Smooth muscle cell of the brain vasculature (primary cell): Measurements from ENCODE around the gene DKC1.
"Not testable (repeated sequence)": the region's sequence is repeated elsewhere in the genome, so short reads cannot be mapped to it uniquely, and the experiment has no call there.

ENCODE experiments used
- DNase-seq: peaks from one replicate; pipeline ENCODE4 v3.0.0-alpha.2; 2012; ENCODE audit warnings: low read depth, low spot score

Gene DKC1

DNA sequence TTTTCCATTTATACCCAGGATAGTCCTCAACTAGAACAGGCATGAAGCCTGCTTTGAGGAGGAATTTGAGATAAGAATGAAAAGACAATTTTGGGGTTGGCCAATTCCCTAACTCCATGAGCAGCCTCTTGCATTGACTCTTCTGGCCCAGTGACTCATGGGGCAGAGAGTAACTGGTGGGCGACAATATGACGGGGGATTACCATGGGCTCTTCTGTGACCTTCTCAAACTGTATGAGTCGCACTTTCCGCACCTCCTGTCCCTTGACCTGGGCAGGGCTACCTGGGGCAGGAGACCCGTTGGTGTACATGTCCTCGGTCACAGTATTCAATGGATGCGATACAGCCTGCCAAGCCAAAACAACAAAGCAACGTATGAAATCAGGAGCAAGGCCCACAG, 29.3 kb downstream of the DKC1 start:
- DNase-seq: no peak

DNA sequence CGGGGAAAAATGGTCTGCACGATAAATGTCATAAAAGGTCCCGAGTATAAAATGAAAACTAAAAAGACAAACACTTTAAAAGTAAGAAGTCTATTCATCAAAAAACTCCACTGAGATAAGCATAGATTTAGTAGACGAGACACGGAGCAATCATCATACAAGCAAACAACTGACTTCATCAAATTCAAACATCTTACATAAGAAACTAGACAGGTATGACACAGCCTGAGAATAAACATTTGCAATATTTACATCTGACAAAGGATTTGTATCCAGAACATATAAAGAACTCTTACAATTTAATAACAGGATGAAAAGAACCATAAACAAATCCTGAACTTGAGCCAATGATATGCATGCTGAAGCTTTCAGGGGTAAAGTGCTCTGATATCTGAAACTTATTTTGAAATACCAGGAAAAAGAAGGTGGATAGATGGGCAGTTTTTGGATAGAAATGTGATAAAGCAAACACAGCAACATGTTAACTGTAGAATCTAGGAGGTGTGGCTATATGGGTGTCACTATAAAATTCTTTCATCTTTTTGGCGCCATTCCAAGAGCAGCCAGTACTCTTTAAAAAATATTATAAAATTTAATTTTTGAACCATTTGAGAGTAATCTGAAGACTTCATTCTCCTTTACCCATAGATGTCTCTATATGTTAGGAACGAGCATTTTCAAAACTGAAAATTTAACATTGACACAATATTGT, 30.6 kb downstream of the DKC1 start:
- no peak for DNase-seq

DNA sequence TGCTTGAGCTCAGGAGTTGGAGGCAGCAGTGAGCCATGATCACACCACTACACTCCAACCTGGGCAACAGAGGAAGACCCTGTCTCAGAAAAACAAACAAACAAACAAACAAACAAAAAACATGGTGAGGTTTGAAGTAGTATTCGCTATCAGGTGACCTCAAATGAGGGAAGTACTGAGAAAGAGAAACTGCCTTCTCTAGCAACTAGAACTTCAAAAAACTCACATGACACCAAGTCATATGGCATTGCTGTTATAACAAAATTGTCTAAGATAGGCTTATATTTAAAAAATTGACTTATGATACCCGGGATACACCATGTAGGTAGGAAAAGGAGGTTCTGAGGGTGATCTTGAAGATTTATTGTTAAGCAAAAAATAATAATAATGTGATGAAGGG, 32.4 kb downstream of the DKC1 start:
- DNase-seq: no peak

DNA sequence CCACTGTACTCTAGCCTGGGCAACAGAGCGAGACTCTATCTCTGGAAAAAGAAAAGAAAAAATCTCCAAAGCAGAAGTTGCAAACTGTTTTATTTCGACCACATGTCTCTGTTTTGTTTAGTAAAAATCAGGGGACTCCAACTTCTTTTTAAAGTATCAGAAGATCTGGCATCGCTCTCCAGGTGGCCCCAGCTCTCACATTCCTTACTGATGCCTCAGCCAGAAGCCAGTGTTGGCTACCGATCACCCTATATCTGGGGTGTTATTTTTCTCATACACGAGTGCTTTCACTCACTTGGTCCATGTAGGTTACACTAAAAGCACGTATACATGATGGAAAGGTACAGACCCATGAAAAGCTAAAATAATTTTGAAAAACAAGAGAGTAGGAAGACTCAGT, 34.3 kb downstream of the DKC1 start:
- DNase-seq: no peak

DNA sequence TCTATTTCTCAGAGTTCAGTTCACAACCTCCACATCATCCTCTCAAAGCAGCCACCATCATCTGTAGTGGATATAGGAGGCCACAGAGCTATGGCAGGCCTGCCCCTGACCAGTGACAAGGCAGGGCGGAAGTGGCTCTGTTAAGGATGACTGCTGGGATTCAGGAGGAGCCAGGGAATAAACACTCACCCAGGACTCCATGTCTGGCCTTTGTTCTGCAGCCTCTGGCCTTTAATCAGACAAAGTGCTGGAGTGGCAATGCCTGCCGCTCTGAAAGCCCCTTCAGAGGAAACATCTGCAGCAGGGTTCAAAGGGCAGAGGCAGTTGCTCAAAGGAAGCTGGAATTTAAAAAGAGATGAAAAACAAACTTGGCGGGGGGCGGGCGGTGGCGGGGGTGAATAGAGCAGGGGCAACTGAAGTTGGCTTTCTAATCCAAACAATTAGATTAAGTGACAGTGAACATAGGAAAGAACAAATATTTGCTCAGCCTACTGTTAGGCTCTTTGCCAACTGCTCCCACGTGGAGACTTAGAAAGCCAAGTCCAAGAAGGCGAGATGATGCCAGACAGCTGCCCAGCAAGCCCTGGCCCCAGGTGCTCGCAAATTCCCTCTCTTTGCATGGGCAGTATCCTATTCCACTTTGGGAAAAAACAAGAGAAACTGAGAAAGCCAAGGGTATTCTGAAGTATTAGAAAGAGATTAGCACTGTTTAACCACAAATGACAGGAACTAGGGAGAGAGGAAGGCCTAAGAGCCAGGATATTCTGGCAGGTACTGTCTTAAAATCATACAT, 37.1 kb downstream of the DKC1 start:
- peak; percentile 32 for DNase-seq

DNA sequence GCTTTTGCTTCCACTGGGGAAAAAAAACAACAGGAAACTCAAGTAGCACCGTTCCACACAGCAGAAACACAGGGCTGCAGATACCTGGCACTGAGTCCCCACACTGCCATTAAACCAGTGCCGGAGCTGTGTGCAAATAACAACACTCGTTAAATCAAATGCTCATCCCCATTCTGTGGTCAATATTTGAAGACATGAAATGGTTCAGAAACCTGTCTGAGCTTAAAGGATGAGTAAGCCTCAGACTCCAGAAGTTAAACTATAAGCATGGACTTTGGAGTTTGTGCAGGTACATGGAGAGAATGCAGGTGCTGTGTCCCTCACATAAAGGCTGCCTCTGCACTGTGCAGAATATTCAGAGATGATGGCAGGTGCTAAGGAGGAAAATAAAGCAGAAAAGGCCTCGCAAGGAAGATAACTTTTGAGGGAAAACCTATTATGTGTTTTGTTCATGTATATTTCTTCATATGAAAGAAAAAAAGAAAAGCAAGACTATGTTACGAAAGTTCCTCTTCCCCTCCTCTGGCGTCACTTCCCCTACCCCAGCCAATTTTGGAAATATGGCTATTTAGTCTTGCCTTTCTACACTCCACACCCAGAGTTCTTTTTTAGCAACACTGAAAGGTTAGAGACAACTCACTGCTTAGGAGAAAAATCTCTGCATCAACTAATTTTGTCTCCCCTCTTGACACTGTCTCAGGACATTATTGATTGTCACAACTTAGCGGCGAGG, 38.0 kb downstream of the DKC1 start:
- DNase-seq: no peak

DNA sequence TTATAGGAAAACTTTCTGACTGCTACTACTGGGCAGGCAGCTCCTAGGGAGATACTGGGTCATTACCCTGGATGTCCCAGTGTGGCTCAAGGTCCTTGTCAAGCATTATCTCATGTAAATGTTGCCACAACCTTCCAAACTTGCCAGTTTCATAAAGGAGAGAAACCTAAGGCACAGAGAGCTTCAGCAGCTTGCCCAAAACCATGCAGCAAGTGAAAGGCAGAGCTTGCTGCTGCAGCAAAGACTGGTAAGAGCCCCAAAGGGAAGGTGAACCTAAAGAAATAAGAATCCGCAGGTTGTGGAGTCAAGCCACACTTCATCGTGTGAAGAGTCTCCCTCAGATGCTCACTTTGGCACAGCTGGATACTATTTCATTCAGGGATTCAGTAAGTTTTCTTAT, 40.3 kb downstream of the DKC1 start:
- no peak for DNase-seq

DNA sequence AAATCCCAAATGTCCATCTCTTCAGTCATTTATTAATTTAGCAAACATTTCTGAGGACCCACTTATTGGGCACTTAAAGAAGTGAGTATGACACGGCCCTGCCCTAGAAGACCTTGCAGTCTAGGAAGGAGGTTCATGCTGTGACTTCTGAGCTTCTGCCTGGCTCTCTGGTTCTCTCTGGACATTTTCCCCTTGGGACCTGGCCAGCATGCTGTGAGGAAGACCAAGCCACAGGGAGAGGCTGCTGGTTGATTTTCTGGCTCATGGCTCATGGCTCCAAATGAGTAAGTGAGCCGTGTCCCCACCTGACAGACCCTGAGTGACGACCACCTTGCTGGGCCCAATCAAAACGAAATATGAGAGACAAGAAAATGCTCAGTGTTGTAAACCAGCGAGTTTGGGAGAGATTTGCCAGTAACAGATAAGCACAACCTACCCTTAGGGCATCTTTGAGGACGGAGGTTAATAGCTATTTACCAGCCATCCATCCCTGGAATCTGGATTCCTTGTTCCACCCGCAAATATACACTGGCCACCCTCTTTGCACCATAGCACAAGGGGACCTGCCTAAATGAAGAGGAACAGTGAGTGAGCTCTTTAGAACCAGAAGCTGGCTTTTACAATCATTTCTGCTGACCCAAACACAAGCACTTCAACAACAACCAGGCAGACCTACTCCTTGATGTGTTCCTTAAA, 41.7 kb downstream of the DKC1 start:
- DNase-seq: no peak

DNA sequence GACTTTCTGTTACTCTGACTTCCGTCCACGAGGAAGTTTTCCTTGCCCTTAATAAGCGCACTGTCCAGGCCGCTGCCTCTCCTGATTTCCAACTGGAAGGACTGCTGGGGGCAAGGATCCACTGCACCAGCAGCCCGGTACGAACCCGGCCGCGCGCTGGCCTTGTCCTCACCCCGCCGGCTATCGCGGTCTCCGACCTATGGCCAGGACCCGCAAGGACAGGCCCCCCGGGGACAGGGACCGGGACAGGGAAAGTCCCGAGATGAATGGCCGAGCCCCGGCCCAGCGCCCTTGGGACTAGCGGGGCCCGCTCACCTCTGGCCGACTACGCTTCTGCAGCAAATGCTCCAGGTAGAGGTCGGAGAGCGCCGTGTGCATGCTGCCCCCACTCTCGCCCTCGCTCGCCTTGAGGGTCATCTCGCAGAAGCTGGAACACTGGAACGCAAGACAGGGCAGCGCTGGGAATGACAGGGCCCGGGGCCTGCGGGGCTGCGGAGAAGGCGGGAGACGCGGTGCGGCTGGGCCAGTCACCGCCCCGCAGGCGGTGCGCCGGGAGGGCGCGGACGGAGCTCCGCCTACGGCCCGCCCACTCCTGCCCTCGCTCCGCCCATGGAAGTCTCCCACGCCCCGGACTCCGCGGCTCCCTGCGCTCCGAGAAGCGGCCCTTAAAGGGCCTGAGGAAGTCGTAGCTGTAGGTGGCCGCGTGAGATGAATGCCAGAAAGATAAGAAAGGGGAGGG, 42.5 kb downstream of the DKC1 start, which contains the start of gene MPP1:
Gene MPP1 (minus strand): TSS at position 529 of the 739 bp plus-strand sequence. CDS start 112 bp downstream, at position 417.
- no peak for DNase-seq

DNA sequence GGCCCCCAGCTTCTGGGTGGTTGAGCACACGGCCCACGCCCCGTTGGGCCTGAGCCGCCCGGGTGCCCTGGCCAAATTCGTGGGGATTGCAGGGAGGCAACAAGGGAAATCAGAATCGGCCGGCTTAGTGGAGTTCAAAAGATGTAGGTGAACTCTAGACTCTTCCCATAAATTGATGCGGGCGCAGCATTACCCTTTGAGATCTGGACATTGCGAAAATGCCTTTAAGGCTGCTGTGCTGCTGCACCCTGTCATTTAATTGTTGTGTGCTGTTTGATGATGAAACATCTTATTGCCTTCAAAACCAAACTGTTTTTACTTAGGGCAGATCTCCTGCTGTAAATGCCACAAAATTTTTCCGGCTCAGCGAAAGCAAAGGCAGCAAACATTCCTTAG, 43.0 kb downstream of the DKC1 start:
- DNase-seq: no peak

DNA sequence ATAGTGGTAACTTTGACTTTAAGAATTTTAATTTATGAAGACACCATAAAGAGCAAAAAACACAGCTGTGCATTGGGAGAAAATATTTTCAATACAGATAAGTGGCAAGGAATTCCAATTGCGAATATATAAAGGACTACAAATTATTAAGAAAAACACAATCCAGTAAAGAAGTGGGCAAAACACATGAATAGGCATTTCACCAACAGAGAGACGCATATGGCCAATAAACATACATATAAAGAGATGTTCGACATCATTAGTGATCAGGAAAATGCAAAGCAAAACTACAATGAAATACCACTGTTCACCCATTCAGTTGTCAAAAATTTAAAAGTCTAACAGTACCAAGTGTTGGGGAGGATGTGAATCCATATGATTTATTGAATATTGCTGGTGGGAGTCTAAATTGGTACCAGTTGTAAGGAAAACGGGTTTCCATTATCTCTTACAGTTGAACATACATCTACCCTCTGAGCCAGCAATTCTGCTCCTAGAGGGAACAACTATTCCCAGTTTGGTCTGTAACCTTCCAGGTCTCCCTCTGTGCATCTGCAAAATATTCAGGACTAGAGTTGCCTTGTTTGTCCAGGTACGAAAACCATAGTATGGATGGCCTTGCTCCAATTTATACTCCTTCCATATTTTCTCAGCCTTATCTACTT, 44.3 kb downstream of the DKC1 start:
- no peak for DNase-seq

DNA sequence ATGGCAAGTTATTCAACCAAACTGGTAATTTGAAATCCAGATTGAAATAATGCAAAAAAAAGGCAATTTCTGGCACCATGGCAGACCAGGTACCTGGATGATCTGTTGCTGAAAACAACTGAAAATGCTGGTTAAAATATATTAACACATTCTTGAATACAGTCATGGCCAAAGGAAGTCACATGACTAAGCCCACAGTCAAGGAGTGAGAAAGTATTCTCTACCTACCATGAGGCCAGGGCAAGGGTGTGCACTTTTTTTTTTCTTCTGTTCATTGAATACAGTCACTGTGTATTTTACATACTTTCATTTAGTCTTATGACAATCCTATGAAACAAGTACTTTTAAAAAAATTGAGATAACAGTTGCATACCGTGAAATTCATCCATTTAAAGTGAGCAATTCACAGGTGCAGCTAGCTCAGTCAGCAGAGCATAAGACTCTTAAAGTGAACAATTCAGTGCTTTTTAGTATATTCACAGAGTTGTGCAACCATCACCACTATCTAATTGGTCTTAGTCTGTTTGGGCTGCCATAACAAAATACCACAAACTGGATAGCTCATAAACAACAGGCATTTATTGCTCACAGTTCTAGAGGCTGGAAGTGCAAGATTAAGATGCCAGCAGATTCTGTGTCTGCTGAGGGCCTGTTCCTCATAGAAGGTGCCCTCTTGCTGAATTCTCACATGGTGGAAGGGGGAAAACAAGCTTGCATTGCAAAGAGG, 47.4 kb downstream of the DKC1 start:
- DNase-seq: no peak

DNA sequence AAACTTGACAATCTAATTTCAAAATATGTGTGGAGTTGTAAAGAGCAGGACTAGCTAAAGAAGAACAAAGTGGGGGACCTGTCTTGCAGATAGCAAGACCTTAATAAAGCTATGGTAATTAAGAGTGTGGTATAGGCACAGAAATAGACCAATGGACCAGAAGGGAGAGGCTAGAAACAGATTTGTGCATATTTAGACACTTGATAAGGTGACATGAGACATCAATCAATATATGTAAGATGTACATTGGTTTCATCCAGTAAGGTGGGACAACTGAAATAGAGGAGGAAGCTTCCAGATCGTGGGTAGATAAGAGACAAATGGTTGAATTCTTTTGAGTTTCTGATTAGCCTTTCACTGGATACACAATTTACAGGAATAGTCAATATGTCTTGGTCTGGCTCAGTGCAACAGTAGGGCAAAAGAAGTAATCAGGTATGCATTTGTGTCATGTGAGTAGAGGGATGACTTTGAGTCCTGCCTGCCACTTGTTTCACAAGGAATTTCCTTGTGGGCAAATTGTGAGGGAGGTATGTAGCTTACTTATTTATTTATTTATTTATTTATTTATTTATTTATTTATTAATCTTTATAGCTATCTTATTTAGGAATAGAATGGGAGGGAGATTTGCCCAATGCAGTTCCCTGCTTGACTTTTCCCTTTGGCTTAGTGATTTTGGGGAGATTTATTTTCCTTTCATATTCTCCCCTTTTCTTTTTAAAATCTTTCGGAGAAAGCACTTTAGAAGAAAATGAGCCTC, 49.9 kb downstream of the DKC1 start:
- DNase-seq: no peak

DNA sequence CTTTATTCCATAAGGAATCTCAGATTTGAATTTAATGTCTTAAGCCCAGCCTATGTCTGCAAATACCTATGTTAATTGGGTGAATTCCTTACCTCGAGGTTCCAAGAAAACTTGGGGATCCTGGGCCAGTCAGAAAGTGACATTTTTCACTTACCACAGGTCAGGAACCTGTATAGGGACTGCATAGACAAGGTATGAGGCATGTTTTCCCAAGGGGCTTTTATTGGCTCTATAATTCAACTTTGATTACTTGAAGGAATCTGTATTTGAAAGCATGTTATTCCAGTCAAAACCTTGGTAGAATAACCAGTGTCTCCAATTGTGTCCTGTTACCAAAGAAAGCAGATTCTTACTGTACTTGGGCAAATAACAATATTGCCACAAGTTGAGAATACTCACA, 51.1 kb downstream of the DKC1 start:
- DNase-seq: no peak

DNA sequence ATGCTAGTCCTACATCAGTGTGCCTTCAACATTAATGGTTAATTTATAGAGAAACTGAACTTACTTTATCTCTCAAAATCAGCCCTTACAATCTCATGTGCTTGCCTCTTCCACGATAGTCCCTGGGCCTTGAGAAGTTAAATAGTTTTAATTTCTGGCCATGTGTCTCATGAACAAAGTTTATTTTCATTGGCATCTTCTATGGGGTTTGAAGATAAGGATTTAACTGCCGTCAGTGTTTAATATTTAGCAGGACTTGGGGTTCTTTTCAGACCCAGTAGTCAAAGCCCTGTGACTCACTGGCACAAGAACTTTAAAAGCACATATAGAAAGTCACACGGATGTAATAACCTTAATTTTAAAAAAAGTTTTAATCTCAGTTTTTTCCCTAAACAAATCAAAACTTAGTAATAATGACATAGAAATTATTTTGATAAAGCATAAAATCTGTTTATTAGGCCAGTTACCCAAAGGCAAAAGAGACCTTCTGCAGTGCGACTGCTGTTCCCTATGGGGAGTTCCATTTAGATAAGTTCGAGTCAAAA, 52.7 kb downstream of the DKC1 start:
- DNase-seq: no peak

DNA sequence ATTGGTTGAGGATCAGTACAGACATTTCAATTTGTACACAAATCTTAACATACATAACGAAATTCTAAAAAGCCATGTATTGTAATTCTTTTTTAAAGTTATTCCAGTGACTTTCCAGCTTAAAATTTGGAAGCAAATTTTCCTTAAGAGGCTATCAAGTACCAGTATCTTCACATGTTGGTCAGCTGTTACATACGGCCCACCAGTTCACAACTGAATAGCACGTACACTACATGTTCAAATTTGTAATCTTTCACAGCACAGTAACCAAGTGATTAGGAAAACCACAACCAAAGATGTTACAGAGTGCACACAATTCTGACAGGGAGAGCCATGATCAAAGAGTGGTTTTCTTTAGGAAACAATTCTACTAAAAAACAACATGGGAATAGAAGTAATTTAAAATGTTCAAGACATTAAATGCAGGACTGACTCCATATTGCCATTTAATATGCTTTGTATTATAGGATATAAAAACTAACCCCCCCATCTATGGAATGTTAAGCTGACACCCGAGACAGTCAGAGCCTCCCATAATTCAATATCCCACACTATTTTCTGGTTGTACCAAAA, 53.7 kb downstream of the DKC1 start:
- not testable (repeated sequence) for DNase-seq

DNA sequence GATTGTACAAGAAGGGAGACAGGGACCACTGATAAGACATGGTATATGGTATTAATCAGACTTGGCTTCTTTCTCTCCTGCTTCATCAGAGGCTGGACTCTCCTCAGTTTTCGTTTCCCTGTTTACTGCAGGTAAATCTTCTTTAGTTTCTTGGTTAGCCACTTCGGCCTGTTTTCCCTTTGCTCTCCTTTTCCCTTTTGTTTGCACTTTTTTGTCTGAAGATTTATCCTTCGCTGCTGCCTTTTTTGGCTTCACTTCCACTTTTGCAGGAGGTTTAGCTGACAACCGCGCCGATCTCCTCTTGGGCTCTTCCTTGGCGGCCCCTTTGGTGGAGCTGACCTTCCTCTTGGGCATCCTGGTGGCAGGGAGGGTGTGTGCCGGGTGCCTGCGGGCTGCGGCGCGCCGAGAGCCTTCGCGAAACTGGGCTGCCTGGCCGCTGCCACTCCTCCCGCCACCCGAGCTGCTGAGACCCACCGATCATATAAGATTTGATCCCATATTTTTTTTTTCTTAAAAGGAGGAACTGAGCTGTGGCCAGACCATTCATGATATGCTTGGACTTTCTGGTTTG, 54.5 kb downstream of the DKC1 start:
- not testable (repeated sequence) for DNase-seq
